NT2/D1 (cell line): ENCODE data around the gene C4orf50.

Experiments used
- SUZ12 ChIP-seq: IDR thresholded peaks from 2 replicates; pipeline ENCODE4 v1.6.1; 2011; ENCODE audit not compliant: insufficient read length, insufficient read depth; ENCODE audit errors: extremely low read depth
- ZNF274 ChIP-seq: IDR thresholded peaks from 2 replicates; pipeline ENCODE4 v1.6.1; 2011; ENCODE audit warnings: mild to moderate bottlenecking, low read depth, low read length

GRCh38 chr4:5877392-5877791 lies 140.8 kb downstream of the C4orf50 start:
- TF ChIP-seq ZNF274: no peak
- TF ChIP-seq SUZ12: no peak
